HFFc6 (cell line): Measurements from ENCODE around the gene CELA2B. TPM values are rescaled to one million over a fixed set of nuclear protein-coding genes. Genes with fewer than 3 reads are reported as not detected.
"Not testable (repeated sequence)": the region's sequence is repeated elsewhere in the genome, so short reads cannot be mapped to it uniquely, and the experiment has no call there.

Experiments
- DNase-seq: peaks from one replicate; pipeline ENCODE4 v3.0.0-alpha.2; 2018
- H3K27ac Mint-ChIP-seq: 2 replicates; pipeline ENCODE4 v1.8.0; 2020; ENCODE audit warnings: mild to moderate bottlenecking, mixed read lengths
- H3K27me3 Mint-ChIP-seq: 2 replicates; pipeline ENCODE4 v1.8.0; 2021; ENCODE audit warnings: mild to moderate bottlenecking, moderate library complexity, mixed read lengths; ENCODE audit not compliant: insufficient read depth
- H3K36me3 Mint-ChIP-seq: 2 replicates; pipeline ENCODE4 v1.8.0; 2021; ENCODE audit warnings: low read depth, mixed read lengths
- H3K4me1 Mint-ChIP-seq: 2 replicates; pipeline ENCODE4 v1.8.0; 2020; ENCODE audit warnings: low read depth, mixed read lengths
- H3K4me3 Mint-ChIP-seq: 2 replicates; pipeline ENCODE4 v1.8.0; 2020; ENCODE audit warnings: mild to moderate bottlenecking, moderate library complexity, mixed read lengths
- H3K9me3 Mint-ChIP-seq: 2 replicates; pipeline ENCODE4 v1.8.0; 2020; ENCODE audit warnings: mild to moderate bottlenecking, mixed read lengths
- CTCF ChIP-seq: fragments of 200-600 bp; sonication (generic); IDR thresholded peaks from 2 replicates; pipeline ENCODE4 v1.5.0; 2021; ENCODE audit warnings: antibody characterized with exemption, mild to moderate bottlenecking
- total RNA-seq, 6 experiments: library from RNA; stranded (reverse); fragmentation: NEBNext Ultra II Directional; extraction: Animal tissue kit (Norgen Biotek cat#: 25700); gene quantifications; 2 replicates in 1 of 6; 3 replicates in 5 of 6; pipeline ENCODE4 v1.2.3, GENCODE V29; 2021

CELA2B gene
- total RNA-seq, 6 experiments from 2014 or later = not detected

GRCh38 chr1:15508700-15509487 lies 33.0 kb downstream of the CELA2B start:
- no peak for TF ChIP-seq CTCF
- Mint-ChIP-seq H3K36me3 (no peaks in the 10 kb centered on the region), H3K27ac (no peak overlapping the region), H3K27me3 (no peaks in the 10 kb centered on the region), H3K4me3 (no peak overlapping the region), H3K9me3 (no peaks in the 10 kb centered on the region), H3K4me1 (peaks cover 10% of the 10 kb centered on the region)
- no peak for DNase-seq

GRCh38 chr1:15509586-15509985 lies 33.7 kb downstream of the CELA2B start:
- Mint-ChIP-seq H3K4me1 (peaks cover 10% of the 10 kb centered on the region), H3K4me3 (no peak overlapping the region), H3K9me3 (no peaks in the 10 kb centered on the region), H3K36me3 (no peaks in the 10 kb centered on the region), H3K27ac (no peak overlapping the region), H3K27me3 (no peaks in the 10 kb centered on the region)
- no peak for TF ChIP-seq CTCF
- no peak for DNase-seq

- Mint-ChIP-seq H3K4me1 (peaks cover 18% of the 10 kb centered on the region), H3K9me3 (no peaks in the 10 kb centered on the region), H3K4me3 (no peak overlapping the region), H3K27me3 (no peaks in the 10 kb centered on the region), H3K36me3 (no peaks in the 10 kb centered on the region), H3K27ac (no peak overlapping the region; the same call in 1 of the 2 replicates)
- DNase-seq = no peak
- no peak for TF ChIP-seq CTCF
Measured at GRCh38 chr1:15510611-15511405, 34.9 kb downstream of the CELA2B start.

GRCh38 chr1:15513192-15513591 lies 37.3 kb downstream of the CELA2B start:
- no peak for DNase-seq
- Mint-ChIP-seq H3K4me1 (peaks cover 18% of the 10 kb centered on the region), H3K9me3 (no peaks in the 10 kb centered on the region), H3K4me3 (no peak overlapping the region), H3K27ac (no peak overlapping the region), H3K27me3 (no peaks in the 10 kb centered on the region), H3K36me3 (peaks cover 11% of the 10 kb centered on the region)
- no peak for TF ChIP-seq CTCF

GRCh38 chr1:15513919-15514318 lies 38.0 kb downstream of the CELA2B start:
- H3K4me1 Mint-ChIP-seq = peaks cover 18% of the 10 kb centered on the region
- no peaks in the 10 kb centered on the region for H3K9me3 Mint-ChIP-seq
- H3K27me3 Mint-ChIP-seq = no peaks in the 10 kb centered on the region
- no peak overlapping the region for H3K4me3 Mint-ChIP-seq
- H3K27ac Mint-ChIP-seq = no peak overlapping the region
- no peak for DNase-seq
- TF ChIP-seq CTCF = no peak
- H3K36me3 Mint-ChIP-seq = peaks cover 11% of the 10 kb centered on the region

GRCh38 chr1:15514557-15514956 lies 38.7 kb downstream of the CELA2B start:
- DNase-seq, H3K27me3 Mint-ChIP-seq, H3K4me3 Mint-ChIP-seq, H3K9me3 Mint-ChIP-seq, H3K27ac Mint-ChIP-seq: not testable (repeated sequence)
- Mint-ChIP-seq H3K4me1 (peaks cover 18% of the 10 kb centered on the region), H3K36me3 (peaks cover 11% of the 10 kb centered on the region)
